Measurements from ENCODE around the gene NAA35.

NAA35 gene

GRCh38 chr9:86069206-86069869 lies 128.4 kb downstream of the NAA35 start:
- DNase-seq: no peak

Data from stimulated activated naive CD4-positive, alpha-beta T cell treated with Interleukin-2 at 50 U/mL for 16 hours (primary cell).